DMS 273 (cell line): ENCODE measurements around the gene ISL1.

Experiments used
- DNase-seq: peaks from one replicate; lab custom pipeline; 2025; ENCODE audit not compliant: unreplicated experiment; lab: John Stamatoyannopoulos, UW

The ISL1 gene

GRCh38 chr5:51439232-51439631 is 56.0 kb downstream of the ISL1 start:
- DNase-seq = no peak
